RWPE2 (cell line): ENCODE measurements around the gene PI4KA.
"Not testable (repeated sequence)": the region's sequence is repeated elsewhere in the genome, so short reads cannot be mapped to it uniquely, and the experiment has no call there.

Source experiments
- ATAC-seq: fragments of 200-7000 bp; cut with Tn5 transposase; 3 replicates; pipeline ENCODE4 v1.9.1; 2021; ENCODE audit warnings: low read depth
- DNase-seq: peaks from one replicate; pipeline ENCODE4 v3.0.0-alpha.2; 2020; ENCODE audit warnings: low spot score
- H3K27ac ChIP-seq: fragments of 450-650 bp; 2 replicates; pipeline ENCODE4 v1.5.1; 2017; ENCODE audit warnings: mild to moderate bottlenecking; ENCODE audit not compliant: poor library complexity, severe bottlenecking
- H3K27me3 ChIP-seq: fragments of 250-450 bp; sonication (Bioruptor Pico); 2 replicates; pipeline ENCODE4 v1.5.1; 2021; ENCODE audit warnings: mild to moderate bottlenecking, moderate library complexity; ENCODE audit not compliant: insufficient read depth, poor library complexity, severe bottlenecking
- H3K36me3 ChIP-seq: fragments of 250-450 bp; sonication (Bioruptor Pico); 2 replicates; pipeline ENCODE4 v1.5.1; 2020; ENCODE audit warnings: low read depth, mild to moderate bottlenecking, moderate library complexity
- H3K4me1 ChIP-seq: fragments of 250-450 bp; sonication (Bioruptor Pico); 2 replicates; pipeline ENCODE4 v1.5.1; 2021; ENCODE audit warnings: mild to moderate bottlenecking, moderate library complexity; ENCODE audit not compliant: insufficient read depth, poor library complexity, severe bottlenecking
- H3K4me3 ChIP-seq: fragments of 250-450 bp; sonication (Bioruptor Pico); 2 replicates; pipeline ENCODE4 v1.5.1; 2021; ENCODE audit warnings: mild to moderate bottlenecking, moderate library complexity; ENCODE audit not compliant: severe bottlenecking
- H3K9me3 ChIP-seq: fragments of 250-450 bp; sonication (Bioruptor Pico); 2 replicates; pipeline ENCODE4 v1.5.1; 2021; ENCODE audit warnings: mild to moderate bottlenecking, moderate library complexity; ENCODE audit not compliant: severe bottlenecking
- TF ChIP-seq, protein P1 (sequence below): fragments of 450-650 bp; IDR thresholded peaks from one replicate; pipeline ENCODE4 v1.5.1; 2017; ENCODE audit warnings: mild to moderate bottlenecking, moderate library complexity; ENCODE audit not compliant: poor library complexity, severe bottlenecking

The PI4KA gene

DNA sequence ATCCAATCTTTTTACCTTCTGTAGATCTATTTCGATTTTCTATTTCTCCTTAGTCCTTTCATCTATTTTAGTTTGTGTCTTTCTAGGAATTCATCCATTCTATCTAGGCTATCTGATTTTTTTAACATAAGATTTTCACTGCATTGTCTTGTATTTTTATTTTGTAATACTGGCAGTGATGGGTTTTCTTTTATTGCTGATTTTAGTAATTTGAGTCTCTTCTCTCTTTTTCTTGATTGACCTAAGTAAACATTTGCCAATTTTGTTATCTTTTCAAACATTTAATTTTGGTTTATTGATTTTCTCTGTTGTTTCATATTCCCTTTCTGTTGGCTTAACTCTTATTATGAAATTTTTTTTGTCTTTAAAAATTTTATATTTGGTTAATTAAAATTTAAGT, 192.1 kb downstream of the PI4KA start:
- Histone ChIP-seq H3K27ac (no peak overlapping the region), H3K4me1 (no peaks in the 10 kb centered on the region), H3K36me3 (no peaks in the 10 kb centered on the region), H3K27me3 (peaks cover 5% of the 10 kb centered on the region), H3K9me3 (no peaks in the 10 kb centered on the region), H3K4me3 (no peak overlapping the region)
- TF ChIP-seq, protein P1, sequence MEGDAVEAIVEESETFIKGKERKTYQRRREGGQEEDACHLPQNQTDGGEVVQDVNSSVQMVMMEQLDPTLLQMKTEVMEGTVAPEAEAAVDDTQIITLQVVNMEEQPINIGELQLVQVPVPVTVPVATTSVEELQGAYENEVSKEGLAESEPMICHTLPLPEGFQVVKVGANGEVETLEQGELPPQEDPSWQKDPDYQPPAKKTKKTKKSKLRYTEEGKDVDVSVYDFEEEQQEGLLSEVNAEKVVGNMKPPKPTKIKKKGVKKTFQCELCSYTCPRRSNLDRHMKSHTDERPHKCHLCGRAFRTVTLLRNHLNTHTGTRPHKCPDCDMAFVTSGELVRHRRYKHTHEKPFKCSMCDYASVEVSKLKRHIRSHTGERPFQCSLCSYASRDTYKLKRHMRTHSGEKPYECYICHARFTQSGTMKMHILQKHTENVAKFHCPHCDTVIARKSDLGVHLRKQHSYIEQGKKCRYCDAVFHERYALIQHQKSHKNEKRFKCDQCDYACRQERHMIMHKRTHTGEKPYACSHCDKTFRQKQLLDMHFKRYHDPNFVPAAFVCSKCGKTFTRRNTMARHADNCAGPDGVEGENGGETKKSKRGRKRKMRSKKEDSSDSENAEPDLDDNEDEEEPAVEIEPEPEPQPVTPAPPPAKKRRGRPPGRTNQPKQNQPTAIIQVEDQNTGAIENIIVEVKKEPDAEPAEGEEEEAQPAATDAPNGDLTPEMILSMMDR, result no peak
- DNase-seq (no peak), ATAC-seq (no peak)

DNA sequence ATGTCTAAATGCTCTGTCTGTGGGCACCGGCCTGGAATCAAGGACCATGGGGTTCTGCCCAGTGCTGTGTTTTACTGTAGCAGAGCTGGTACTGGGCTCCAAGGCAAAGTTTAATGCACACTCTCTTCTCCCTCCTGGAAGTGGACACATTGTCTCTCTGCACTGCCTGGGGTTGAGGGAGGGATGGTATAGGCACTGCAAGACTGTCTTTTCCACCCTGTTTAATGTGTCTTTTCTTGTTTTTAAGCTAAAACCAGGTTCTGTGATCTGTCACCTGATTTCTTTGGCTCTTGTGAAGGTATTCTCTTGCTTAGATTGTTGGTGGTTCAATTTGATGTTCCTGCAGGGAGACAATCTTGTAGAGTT, 194.0 kb downstream of the PI4KA start:
- ATAC-seq (no peak), DNase-seq (no peak)
- H3K27ac ChIP-seq, result no peak overlapping the region
- no peaks in the 10 kb centered on the region for H3K9me3 ChIP-seq
- H3K27me3 ChIP-seq, result peaks cover 20% of the 10 kb centered on the region
- H3K4me1 ChIP-seq, result no peaks in the 10 kb centered on the region
- no peak overlapping the region for H3K4me3 ChIP-seq
- no peaks in the 10 kb centered on the region for H3K36me3 ChIP-seq
- TF ChIP-seq, protein P1, result no peak

DNA sequence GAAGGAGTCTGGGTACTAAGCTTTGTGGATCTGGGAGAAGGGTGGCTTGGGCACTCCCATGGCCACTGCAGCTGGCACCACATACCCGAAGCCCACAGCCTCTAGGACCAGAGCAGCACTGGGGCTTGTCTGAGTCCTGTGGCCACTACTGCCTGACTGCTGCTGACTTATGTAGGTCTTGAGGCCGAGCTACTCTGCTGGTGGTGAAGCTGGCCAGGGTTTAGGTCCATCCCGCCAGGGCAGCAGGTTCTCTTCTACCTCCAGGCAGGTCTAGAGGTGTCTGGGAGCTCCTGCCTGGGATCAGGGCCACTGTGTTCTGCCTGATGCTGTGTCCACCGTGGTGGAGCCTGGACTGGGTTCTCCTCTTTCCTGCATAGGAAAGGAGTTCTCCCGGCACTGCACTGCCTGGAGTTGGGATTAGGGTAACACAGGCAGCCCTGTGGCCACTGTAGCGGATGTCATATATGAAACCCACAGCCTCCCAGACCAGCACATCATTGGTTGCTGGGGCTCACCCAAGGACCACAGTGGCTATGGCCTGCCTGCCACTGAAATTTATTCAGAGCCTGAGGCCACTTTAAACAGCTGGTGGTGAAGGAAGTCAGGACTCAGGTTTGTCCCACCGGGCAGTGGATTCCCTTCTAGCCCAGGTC, 194.5 kb downstream of the PI4KA start:
- Histone ChIP-seq H3K27ac (no peak overlapping the region), H3K4me3 (no peak overlapping the region), H3K4me1 (no peaks in the 10 kb centered on the region), H3K9me3 (no peaks in the 10 kb centered on the region), H3K36me3 (no peaks in the 10 kb centered on the region), H3K27me3 (peaks cover 21% of the 10 kb centered on the region)
- no peak for DNase-seq
- no peak for ATAC-seq
- TF ChIP-seq, protein P1, result no peak

DNA sequence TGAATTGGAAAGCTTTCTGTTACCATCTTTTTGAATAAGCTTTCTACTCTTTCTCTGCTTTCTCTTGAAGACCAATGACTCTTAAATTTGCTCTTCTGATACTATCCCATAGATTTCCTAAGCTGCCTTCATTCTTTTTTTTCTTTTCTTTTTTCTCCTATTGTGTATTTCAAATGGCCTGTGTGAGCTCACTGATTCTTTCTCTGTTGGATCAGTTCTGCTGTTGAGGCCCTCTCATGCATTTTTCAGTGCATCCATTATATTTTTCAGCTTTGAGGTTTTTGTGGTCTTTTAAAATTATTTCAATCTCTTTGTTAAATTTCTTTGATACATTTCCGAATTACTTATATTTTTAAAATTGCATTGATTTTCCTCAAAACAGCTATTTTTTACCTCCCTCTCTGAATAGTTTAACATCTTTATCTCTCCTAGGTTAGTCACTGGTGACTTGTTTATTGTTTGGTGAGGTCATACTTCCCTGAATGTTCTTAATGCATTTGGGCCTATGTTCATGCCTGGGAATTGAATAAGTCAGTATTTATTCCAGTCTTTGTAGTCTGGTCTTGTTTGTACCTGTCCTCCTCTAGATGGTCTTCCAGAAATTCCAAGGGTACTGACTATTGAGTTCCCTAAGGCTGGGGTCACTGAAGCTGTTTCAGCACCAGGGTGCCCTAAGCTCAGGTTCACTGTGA, 195.3 kb downstream of the PI4KA start:
- H3K27ac ChIP-seq, result no peak overlapping the region
- no peak for DNase-seq
- peaks cover 28% of the 10 kb centered on the region for H3K27me3 ChIP-seq
- no peaks in the 10 kb centered on the region for H3K4me1 ChIP-seq
- H3K36me3 ChIP-seq, result no peaks in the 10 kb centered on the region
- ATAC-seq, result 0 out of 3 replicates have a peak, but pooled peaks have one; percentile 19
- no peak overlapping the region for H3K4me3 ChIP-seq
- no peaks in the 10 kb centered on the region for H3K9me3 ChIP-seq
- TF ChIP-seq, protein P1, result no peak

DNA sequence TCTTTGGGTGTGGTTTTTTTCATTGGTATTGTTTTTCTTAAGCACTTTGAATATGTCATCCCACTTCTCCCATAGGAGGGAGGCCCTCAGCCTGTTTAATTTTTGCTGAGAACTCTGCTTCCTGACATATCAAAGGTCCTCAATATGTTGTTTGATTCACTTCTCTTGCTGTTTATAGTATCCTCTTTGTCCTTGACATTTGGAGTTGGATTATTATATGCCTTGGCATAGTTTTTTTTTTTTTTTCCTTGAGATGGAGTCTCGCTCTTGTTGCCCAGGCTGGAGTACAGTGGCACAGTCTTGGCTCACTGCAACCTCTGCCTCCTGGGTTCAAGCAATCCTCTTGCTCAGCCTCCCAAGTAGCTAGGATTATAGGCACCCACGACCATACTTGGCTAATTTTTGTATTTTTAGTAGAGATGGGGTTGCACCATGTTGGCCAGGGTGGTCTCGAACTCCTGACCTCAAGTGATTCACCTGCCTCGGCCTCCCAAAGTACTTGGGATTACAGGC, 196.0 kb downstream of the PI4KA start:
- not testable (repeated sequence) for H3K4me3 ChIP-seq, DNase-seq, H3K36me3 ChIP-seq, H3K27ac ChIP-seq, H3K9me3 ChIP-seq, H3K4me1 ChIP-seq, ATAC-seq
- H3K27me3 ChIP-seq, result peaks cover 28% of the 10 kb centered on the region
